Measurements from ENCODE around the gene GPR155.

Gene GPR155

GRCh38 chr2:174449033-174449432, 37.8 kb downstream of the GPR155 start:
- H3K4me3 ChIP-seq = no peak overlapping the region
- DNase-seq (ENCODE audit: low spot score) = no peak
- H3K27ac ChIP-seq = no peak overlapping the region
- no peak for TF ChIP-seq CTCF (IDR thresholded peaks at IDR 0.05)

- Histone ChIP-seq H3K27ac (no peak overlapping the region), H3K4me3 (no peak overlapping the region)
- no peak for TF ChIP-seq CTCF (IDR thresholded peaks at IDR 0.05)
- no peak for DNase-seq (ENCODE audit: low spot score)
Measured at GRCh38 chr2:174446531-174446930, 40.3 kb downstream of the GPR155 start.

DNA sequence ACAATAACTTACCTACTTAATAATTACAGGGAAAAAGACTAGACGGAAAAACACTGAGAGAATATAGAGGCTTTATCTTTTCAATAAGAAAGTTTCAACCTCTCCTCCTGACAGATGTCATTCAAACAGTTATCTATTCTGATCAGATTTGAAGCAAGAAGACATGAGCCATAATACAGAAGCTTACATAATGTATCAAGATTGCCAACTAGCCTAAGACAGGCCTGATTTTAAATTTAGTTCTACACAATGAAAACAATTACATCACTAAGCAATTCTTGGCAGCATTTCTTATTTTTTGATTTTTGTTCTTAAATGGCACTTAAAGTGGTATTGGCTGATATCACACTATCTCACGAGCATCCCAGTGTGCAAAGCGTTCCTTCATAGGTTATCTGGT, 41.6 kb downstream of the GPR155 start:
- no peak for TF ChIP-seq CTCF (IDR thresholded peaks at IDR 0.05)
- H3K27ac ChIP-seq = no peak overlapping the region
- H3K4me3 ChIP-seq = no peak overlapping the region
- no peak for DNase-seq (ENCODE audit: low spot score)

DNA sequence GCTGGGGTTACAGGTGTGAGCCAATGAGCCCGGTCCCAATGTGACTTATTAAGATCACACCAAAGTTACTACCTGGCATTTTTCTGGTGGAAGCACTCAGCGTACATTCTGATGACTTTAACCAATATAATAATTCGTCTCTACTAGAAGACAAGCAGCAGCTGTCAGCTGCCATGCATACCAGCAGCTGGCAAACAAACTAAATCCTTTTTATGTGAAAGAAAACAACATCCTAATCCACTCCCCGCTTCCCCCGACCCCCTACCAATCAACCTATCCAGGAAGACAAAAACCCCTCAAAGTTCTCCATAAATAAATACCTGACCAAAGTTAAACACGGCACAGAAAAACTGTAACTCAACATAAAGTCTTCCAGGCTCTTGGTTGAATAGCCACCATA, 42.1 kb downstream of the GPR155 start:
- no peak for DNase-seq (ENCODE audit: low spot score)
- no peak overlapping the region for H3K4me3 ChIP-seq
- no peak for TF ChIP-seq CTCF (IDR thresholded peaks at IDR 0.05)
- H3K27ac ChIP-seq = no peak overlapping the region

- Histone ChIP-seq H3K4me3 (no peak overlapping the region), H3K27ac (no peak overlapping the region)
- no peak for DNase-seq (ENCODE audit: low spot score)
Measured at GRCh38 chr2:174442546-174443510, 44.0 kb downstream of the GPR155 start.

GRCh38 chr2:174439950-174440349, 46.9 kb downstream of the GPR155 start:
- H3K4me3 ChIP-seq = no peak overlapping the region
- no peak for DNase-seq (ENCODE audit: low spot score)
- no peak overlapping the region for H3K27ac ChIP-seq

More at GRCh38 chr2:174442546-174443510, 44.0 kb downstream of the GPR155 start:
- TF ChIP-seq CTCF (IDR thresholded peaks at IDR 0.05) = no peak

More at GRCh38 chr2:174439950-174440349, 46.9 kb downstream of the GPR155 start:
- TF ChIP-seq CTCF (IDR thresholded peaks at IDR 0.05) = no peak
